K562 (cell line): Measurements from ENCODE around the gene MCL1. TPM values are rescaled to one million over a fixed set of nuclear protein-coding genes. Genes with fewer than 3 reads are reported as not detected.

Experiments used
- BRD4 ChIP-seq: fragments of 200-600 bp; sonication (generic); IDR thresholded peaks from 2 replicates; pipeline ENCODE4 v1.6.1; 2017; ENCODE audit warnings: inconsistent platforms
- CBFA2T2 ChIP-seq: fragments of 450-650 bp; conservative IDR thresholded peaks from 2 replicates; pipeline ENCODE4 v1.6.1; 2017; ENCODE audit warnings: mild to moderate bottlenecking
- CEBPZ ChIP-seq: fragments of 150-350 bp; IDR thresholded peaks from 2 replicates; pipeline ENCODE4 v1.6.1; 2014; ENCODE audit warnings: low read depth, mild to moderate bottlenecking, low read length, borderline replicate concordance
- ETV6 ChIP-seq, 3 experiments: fragments of 150-350 bp in 1 of 3; sonication (generic) in 1 of 3; formaldehyde crosslinking in 1 of 3; IDR thresholded peaks; 2 replicates each; pipeline versions ENCODE4 v1.6.1 to v1.8.0; 2014 to 2022; ENCODE audit warnings: borderline replicate concordance in 2 of 3, low read depth in 2 of 3, antibody characterized with exemption in 1 of 3, low read length in 1 of 3, mild to moderate bottlenecking in 1 of 3, missing genetic modification reagents in 1 of 3
- FOXJ2 ChIP-seq: fragments of 200-800 bp; sonication (Bioruptor generic); IDR thresholded peaks from 2 replicates; pipeline ENCODE4 v1.6.1; 2016; ENCODE audit warnings: missing genetic modification characterization, missing compliant biosample characterization
- GABPA ChIP-seq: fragments of 200-800 bp; sonication (Bioruptor generic); conservative IDR thresholded peaks from 2 replicates; pipeline ENCODE4 v1.6.1; 2016; ENCODE audit warnings: low read depth, missing genetic modification characterization, missing compliant biosample characterization
- HCFC1 ChIP-seq: IDR thresholded peaks from 2 replicates; pipeline ENCODE4 v1.6.1; 2012; ENCODE audit warnings: low read depth, low read length, improper control_type of control experiment
- HIVEP1 ChIP-seq: fragments of 250-450 bp; sonication (Bioruptor Pico); IDR thresholded peaks from 2 replicates; pipeline ENCODE4 v1.4.0; 2020; ENCODE audit warnings: mild to moderate bottlenecking
- HNRNPUL1 ChIP-seq: fragments of 200-400 bp; formaldehyde crosslinking; IDR thresholded peaks from 2 replicates; pipeline ENCODE4 v1.6.1; 2017; ENCODE audit warnings: low read length
- MECOM ChIP-seq: fragments of 250-450 bp; sonication (Bioruptor Pico); IDR thresholded peaks from 2 replicates; pipeline ENCODE4 v1.8.0; 2022; ENCODE audit warnings: inconsistent platforms
- MED1 ChIP-seq: sonication (generic); formaldehyde crosslinking; IDR thresholded peaks from 2 replicates; pipeline ENCODE4 v1.8.1; 2023; ENCODE audit warnings: missing genetic modification reagents, borderline replicate concordance
- PHB ChIP-seq: fragments of 250-450 bp; sonication (Bioruptor Pico); IDR thresholded peaks from 2 replicates; pipeline ENCODE4 v1.5.0; 2021
- PTBP1 ChIP-seq: fragments of 200-400 bp; formaldehyde crosslinking; IDR thresholded peaks from 2 replicates; pipeline ENCODE4 v1.6.1; 2017; ENCODE audit warnings: low read depth, low read length
- SMAD3 ChIP-seq: fragments of 450-650 bp; formaldehyde crosslinking; conservative IDR thresholded peaks from 2 replicates; pipeline ENCODE4 v1.4.0; 2020; ENCODE audit warnings: mild to moderate bottlenecking
- SP1 ChIP-seq: sonication (generic); formaldehyde crosslinking; IDR thresholded peaks from 2 replicates; pipeline ENCODE4 v1.8.1; 2022; ENCODE audit warnings: mild to moderate bottlenecking, missing genetic modification reagents
- SP2 ChIP-seq: IDR thresholded peaks from 2 replicates; pipeline ENCODE4 v1.6.1; 2011; ENCODE audit warnings: mild to moderate bottlenecking, low read depth, low read length, moderate library complexity; ENCODE audit not compliant: poor library complexity, severe bottlenecking; ENCODE audit errors: extremely low read depth
- THRB ChIP-seq: fragments of 450-650 bp; formaldehyde crosslinking; conservative IDR thresholded peaks from 2 replicates; pipeline ENCODE4 v1.4.0; 2022; ENCODE audit warnings: mild to moderate bottlenecking, missing genetic modification characterization
- TOE1 ChIP-seq, 2 experiments: fragments of 450-650 bp in 1 of 2; sonication (generic) in 1 of 2; formaldehyde crosslinking in 1 of 2; IDR thresholded peaks; 2 replicates each; pipeline versions ENCODE4 v1.7.1 to v1.8.0; 2016 to 2022; ENCODE audit warnings: borderline replicate concordance in 2 of 2, mild to moderate bottlenecking in 2 of 2, antibody characterized with exemption in 1 of 2, inconsistent platforms in 1 of 2, low read depth in 1 of 2, missing genetic modification reagents in 1 of 2, moderate library complexity in 1 of 2
- U2AF2 ChIP-seq: fragments of 200-400 bp; formaldehyde crosslinking; optimal IDR thresholded peaks from 2 replicates; pipeline ENCODE3; 2017; ENCODE audit warnings: low read depth, mild to moderate bottlenecking, low read length
- ZBTB2 ChIP-seq: fragments of 450-650 bp; IDR thresholded peaks from 2 replicates; pipeline ENCODE4 v1.6.1; 2016; ENCODE audit warnings: antibody characterized with exemption
- ZNF24 ChIP-seq: fragments of 450-650 bp; IDR thresholded peaks from 2 replicates; pipeline ENCODE4 v1.6.1; 2016
- ZNF507 ChIP-seq: conservative IDR thresholded peaks from 2 replicates; pipeline ENCODE4 v1.6.1; 2017; ENCODE audit warnings: missing genetic modification characterization, missing compliant biosample characterization
- polyA plus RNA-seq, 8 experiments: library from polyadenylated mRNA; depleted of rRNA in 4 of 8; stranded (reverse) in 5 of 8; unstranded in 3 of 8; fragments of >200 nt; fragmentation: Nextera tagmentation in 2 of 8; fragmentation: Illumina TruSeq in 1 of 8; extraction: Ambion mirVana in 2 of 8; extraction: Trizol in 1 of 8; gene quantifications; 2 replicates each; pipeline versions ENCODE4 v1.2.1 to v1.2.3, GENCODE V29; 2011 to 2014; ENCODE audit warnings: inconsistent platforms in 1 of 8, missing spikeins in 1 of 8
- total RNA-seq, 7 experiments: library from RNA; depleted of rRNA in 6 of 7; stranded (reverse); fragments of >200 nt in 6 of 7; fragmentation: Illumina TruSeq in 2 of 7; extraction: Trizol in 2 of 7; gene quantifications; 2 replicates each; pipeline versions ENCODE4 v1.2.1 to v1.2.3, GENCODE V29; 2011 to 2021; ENCODE audit warnings: low replicate concordance in 1 of 7

Gene MCL1
- total and polyA plus RNA-seq, 9 of the 15 experiments (the other 6 are each of a cell fraction or from before 2014, with no cell fraction given): 27.1 to 224 (median 138) TPM

GRCh38 chr1:150613061-150613920, 33.9 kb upstream of the MCL1 start (continued):
- TF ChIP-seq GABPA (peak; percentile 71), TOE1 (IDR thresholded peaks at IDR 0.05; ENCODE audit: borderline replicate concordance) (0 out of 2 replicates have a peak, but pooled peaks have one; percentile 9), TOE1 (CRISPR knock-in tag; IDR thresholded peaks at IDR 0.05; ENCODE audit: borderline replicate concordance, low read depth) (no peak), PHB (CRISPR knock-in tag) (no peak), SP1 (CRISPR knock-in tag) (no peak), FOXJ2 (no peak), SMAD3 (CRISPR knock-in tag) (0 out of 2 replicates have a peak, but pooled peaks have one; percentile 63), PTBP1 (no peak), ZNF24 (no peak; the same call in 1 of the 2 replicates), THRB (CRISPR knock-in tag) (0 out of 2 replicates have a peak, but pooled peaks have one; percentile 7), BRD4 (peak; percentile 59; the same call in 1 of the 2 replicates), CBFA2T2 (no peak; the same call in 1 of the 2 replicates), ZNF507 (no peak), MED1 (CRISPR knock-in tag) (no peak), MECOM (no peak), CEBPZ (no peak), HCFC1 (no peak), ZBTB2 (no peak; the same call in 1 of the 2 replicates), SP2 (no peak), ETV6 (IDR thresholded peaks at IDR 0.05; ENCODE audit: borderline replicate concordance in 1 of 2, low read depth in 2 of 2, low read length in 1 of 2) (peak in 1 of 2 experiments; percentile 97; a peak in 3 of 4 replicates), ETV6 (CRISPR knock-in tag; IDR thresholded peaks at IDR 0.05; ENCODE audit: borderline replicate concordance) (no peak), HIVEP1 (no peak), HNRNPUL1 (no peak), U2AF2 (no peak)
